Activated naive CD4-positive, alpha-beta T cell treated with anti-CD3 and anti-CD28 coated beads, Interleukin-2, amount 50 U/mL, for 24 hours (primary cell): ENCODE measurements around the gene CMYA5.
"Not testable (repeated sequence)": the region's sequence is repeated elsewhere in the genome, so short reads cannot be mapped to it uniquely, and the experiment has no call there.

ENCODE experiments used
- H3K27ac Mint-ChIP-seq: one replicate; pipeline ENCODE4 v1.8.0; 2021; ENCODE audit warnings: mild to moderate bottlenecking, mixed read lengths
- H3K27me3 Mint-ChIP-seq: one replicate; pipeline ENCODE4 v1.8.0; 2021; ENCODE audit warnings: mixed read lengths
- H3K36me3 Mint-ChIP-seq: one replicate; pipeline ENCODE4 v1.8.0; 2021; ENCODE audit warnings: mixed read lengths
- H3K4me1 Mint-ChIP-seq: one replicate; pipeline ENCODE4 v1.8.0; 2021; ENCODE audit warnings: mixed read lengths
- H3K4me3 Mint-ChIP-seq: one replicate; pipeline ENCODE4 v1.8.0; 2021; ENCODE audit warnings: mild to moderate bottlenecking, mixed read lengths
- H3K9me3 Mint-ChIP-seq: one replicate; pipeline ENCODE4 v1.8.0; 2021; ENCODE audit warnings: mixed read lengths

The CMYA5 gene

DNA sequence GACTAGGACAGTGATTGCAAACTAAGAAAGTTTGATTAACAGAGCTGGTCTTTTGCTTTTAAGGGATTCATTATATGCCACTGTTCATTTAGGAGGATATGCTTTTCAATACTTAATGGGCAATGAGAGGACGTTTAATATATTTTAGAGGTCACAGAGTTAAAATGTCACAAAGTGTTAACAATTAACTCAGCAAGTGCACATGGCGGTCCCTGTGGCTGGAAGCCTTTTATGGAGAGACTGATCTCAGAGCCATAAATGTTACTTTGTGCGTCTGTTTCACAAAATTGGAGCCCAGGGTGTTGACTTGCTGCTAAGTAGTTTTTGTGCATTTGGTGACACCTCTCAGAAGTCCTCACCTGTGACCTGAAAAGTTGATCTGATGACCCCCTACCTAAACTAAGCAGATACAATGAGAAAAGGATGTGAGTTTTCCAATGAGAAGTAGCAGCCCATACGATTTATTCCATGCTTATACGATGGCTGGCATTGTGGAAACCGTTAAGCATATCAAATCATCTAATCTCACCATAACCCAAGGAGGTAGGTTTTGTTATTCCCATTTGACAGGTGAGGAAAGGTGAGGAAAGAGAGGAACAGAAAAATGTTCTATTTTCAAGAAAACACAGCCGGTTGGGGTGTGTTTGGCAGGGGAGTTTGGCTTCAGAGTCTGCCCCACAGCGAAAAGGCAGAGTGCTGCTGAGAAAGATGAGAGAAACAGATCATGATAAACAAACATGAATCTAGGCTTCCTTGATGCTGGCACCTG is 64.4 kb downstream of the CMYA5 start:
- no peak overlapping the region for H3K27ac Mint-ChIP-seq
- H3K9me3 Mint-ChIP-seq = no peaks in the 10 kb centered on the region
- H3K36me3 Mint-ChIP-seq = peaks cover 2% of the 10 kb centered on the region
- H3K4me1 Mint-ChIP-seq = peaks cover 11% of the 10 kb centered on the region
- H3K27me3 Mint-ChIP-seq = peaks cover 8% of the 10 kb centered on the region
- no peak overlapping the region for H3K4me3 Mint-ChIP-seq

GRCh38 chr5:79754865-79755555 is 65.4 kb downstream of the CMYA5 start:
- no peaks in the 10 kb centered on the region for H3K9me3 Mint-ChIP-seq
- H3K4me1 Mint-ChIP-seq = peaks cover 11% of the 10 kb centered on the region
- no peaks in the 10 kb centered on the region for H3K36me3 Mint-ChIP-seq
- H3K27me3 Mint-ChIP-seq = peaks cover 5% of the 10 kb centered on the region
- H3K27ac Mint-ChIP-seq = no peak overlapping the region
- no peak overlapping the region for H3K4me3 Mint-ChIP-seq

- H3K4me1 Mint-ChIP-seq = peaks cover 11% of the 10 kb centered on the region
- no peak overlapping the region for H3K4me3 Mint-ChIP-seq
- H3K27me3 Mint-ChIP-seq = peaks cover 3% of the 10 kb centered on the region
- no peaks in the 10 kb centered on the region for H3K9me3 Mint-ChIP-seq
- H3K36me3 Mint-ChIP-seq = no peaks in the 10 kb centered on the region
- no peak overlapping the region for H3K27ac Mint-ChIP-seq
These were observed 66.4 kb downstream of the CMYA5 start for GRCh38 chr5:79756076-79756475.

DNA sequence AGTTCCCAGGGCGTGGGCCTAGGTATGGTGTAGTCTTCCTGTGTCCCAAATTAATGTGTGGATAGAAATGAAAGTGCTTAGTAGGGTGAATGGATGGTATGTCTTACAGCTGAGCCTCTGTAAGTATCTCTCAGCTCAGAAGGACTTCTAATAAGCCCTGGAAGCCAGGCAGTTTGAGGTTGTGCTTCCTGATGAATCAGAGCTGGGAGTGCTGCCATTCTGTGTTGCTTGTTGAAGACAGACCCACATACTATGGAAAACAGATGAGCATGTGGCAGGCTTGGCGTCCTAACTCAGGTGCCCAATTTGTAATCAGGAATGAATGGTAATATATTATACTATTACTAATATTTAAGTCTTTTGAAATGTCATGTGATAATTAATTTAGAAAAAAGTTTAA is 69.8 kb downstream of the CMYA5 start:
- Mint-ChIP-seq H3K27me3 (peaks cover 2% of the 10 kb centered on the region), H3K4me1 (peaks cover 11% of the 10 kb centered on the region), H3K4me3 (no peak overlapping the region), H3K27ac (no peak overlapping the region), H3K9me3 (no peaks in the 10 kb centered on the region), H3K36me3 (no peaks in the 10 kb centered on the region)

DNA sequence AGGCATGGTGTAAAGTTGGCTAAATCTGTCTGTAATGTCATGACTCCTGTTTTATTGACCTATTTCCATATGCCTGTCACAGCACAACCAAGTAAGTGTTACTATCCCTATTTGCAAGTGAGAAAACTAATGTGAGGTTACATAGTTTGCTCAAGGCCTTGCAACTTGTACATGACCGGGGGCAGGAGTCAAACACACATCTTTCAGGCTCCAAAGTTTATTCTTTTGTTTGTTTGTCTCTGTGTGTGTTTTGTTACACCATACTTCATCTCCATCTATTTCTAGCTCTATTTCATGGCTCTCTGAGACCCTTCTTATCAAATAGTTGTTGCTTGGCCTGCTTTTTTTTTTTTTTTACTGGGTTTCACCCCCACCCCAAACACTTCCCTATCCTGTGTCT is 70.2 kb downstream of the CMYA5 start:
- H3K27me3 Mint-ChIP-seq = no peaks in the 10 kb centered on the region
- H3K4me3 Mint-ChIP-seq = no peak overlapping the region
- peaks cover 11% of the 10 kb centered on the region for H3K4me1 Mint-ChIP-seq
- no peaks in the 10 kb centered on the region for H3K9me3 Mint-ChIP-seq
- H3K27ac Mint-ChIP-seq = no peak overlapping the region
- no peaks in the 10 kb centered on the region for H3K36me3 Mint-ChIP-seq

GRCh38 chr5:79762929-79763328 is 73.3 kb downstream of the CMYA5 start:
- no peaks in the 10 kb centered on the region for H3K4me1 Mint-ChIP-seq
- H3K4me3 Mint-ChIP-seq = no peak overlapping the region
- H3K27me3 Mint-ChIP-seq = no peaks in the 10 kb centered on the region
- no peaks in the 10 kb centered on the region for H3K9me3 Mint-ChIP-seq
- no peaks in the 10 kb centered on the region for H3K36me3 Mint-ChIP-seq
- H3K27ac Mint-ChIP-seq = no peak overlapping the region

DNA sequence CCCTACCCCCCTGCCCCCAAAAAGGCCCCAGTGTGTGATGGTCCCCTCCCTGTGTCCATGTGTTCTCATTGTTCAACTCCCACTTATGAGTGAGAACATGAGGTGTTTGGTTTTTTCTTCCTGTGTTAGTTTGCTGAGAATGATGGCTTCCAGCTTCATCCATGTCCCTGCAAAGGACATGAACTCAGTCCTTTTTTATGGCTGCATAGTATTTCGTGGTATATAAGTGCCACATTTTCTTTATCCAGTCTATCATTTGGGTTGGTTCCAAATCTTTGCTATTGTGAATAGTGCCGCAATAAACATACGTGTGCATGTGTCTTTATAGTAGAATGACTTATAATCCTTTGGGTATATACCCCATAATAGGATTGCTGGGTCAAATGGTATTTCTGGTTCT is 74.5 kb downstream of the CMYA5 start:
- not testable (repeated sequence) for H3K4me3 Mint-ChIP-seq, H3K9me3 Mint-ChIP-seq, H3K27ac Mint-ChIP-seq, H3K4me1 Mint-ChIP-seq, H3K36me3 Mint-ChIP-seq, H3K27me3 Mint-ChIP-seq

GRCh38 chr5:79771387-79771786 is 81.8 kb downstream of the CMYA5 start:
- Mint-ChIP-seq H3K9me3 (no peaks in the 10 kb centered on the region), H3K36me3 (peaks cover 4% of the 10 kb centered on the region), H3K4me1 (no peaks in the 10 kb centered on the region), H3K27me3 (no peaks in the 10 kb centered on the region), H3K27ac (no peak overlapping the region), H3K4me3 (no peak overlapping the region)

DNA sequence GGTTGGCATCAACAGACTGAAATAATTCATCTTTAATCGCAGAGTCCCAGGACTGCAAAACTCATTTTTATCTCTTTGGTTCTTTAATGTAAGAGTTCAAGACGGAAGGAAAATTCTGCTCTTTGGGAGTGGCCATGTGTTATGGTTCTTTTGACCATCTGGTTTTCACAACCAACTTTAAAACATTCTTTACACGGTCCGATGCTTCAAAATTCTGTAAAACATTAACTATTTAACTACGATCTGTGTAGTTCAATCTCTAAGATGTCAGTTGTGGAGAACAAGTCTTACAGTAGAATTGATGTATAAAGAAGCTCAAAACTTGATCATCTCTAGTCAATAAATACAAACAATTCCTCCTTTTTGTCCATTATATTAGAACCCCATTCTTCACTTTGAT is 83.0 kb downstream of the CMYA5 start:
- H3K4me1 Mint-ChIP-seq = no peaks in the 10 kb centered on the region
- no peak overlapping the region for H3K4me3 Mint-ChIP-seq

DNA sequence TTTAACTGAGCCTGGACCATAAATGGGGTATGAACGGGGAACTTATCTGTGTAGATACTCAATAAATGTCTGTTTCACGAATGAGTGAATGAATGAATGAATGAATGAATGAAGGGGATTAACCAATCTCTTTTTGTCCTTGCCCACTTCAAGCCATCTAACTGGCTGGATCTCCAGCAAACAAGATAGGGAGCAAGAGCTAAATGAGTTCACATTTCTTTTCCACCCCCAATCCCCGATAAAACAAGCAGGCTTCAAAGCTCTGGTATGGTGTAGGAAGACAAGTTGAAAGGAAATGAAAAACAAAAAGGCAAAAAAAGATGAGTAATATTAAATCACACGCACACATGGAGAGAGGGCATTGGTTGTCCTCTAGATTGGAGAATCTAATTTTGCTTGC is 84.0 kb downstream of the CMYA5 start:
- Mint-ChIP-seq H3K4me1 (no peaks in the 10 kb centered on the region), H3K27me3 (no peaks in the 10 kb centered on the region), H3K9me3 (no peaks in the 10 kb centered on the region), H3K36me3 (peaks cover 3% of the 10 kb centered on the region), H3K4me3 (no peak overlapping the region), H3K27ac (no peak overlapping the region)

More for the DNA sequence above, 83.0 kb downstream of the CMYA5 start:
- Mint-ChIP-seq H3K27ac (no peak overlapping the region), H3K27me3 (no peaks in the 10 kb centered on the region), H3K9me3 (no peaks in the 10 kb centered on the region), H3K36me3 (peaks cover 4% of the 10 kb centered on the region)

- Mint-ChIP-seq H3K4me3 (peak overlapping the region; percentile 33), H3K36me3 (no peaks in the 10 kb centered on the region), H3K4me1 (no peaks in the 10 kb centered on the region), H3K27ac (no peak overlapping the region), H3K9me3 (no peaks in the 10 kb centered on the region), H3K27me3 (no peaks in the 10 kb centered on the region)
These were observed 84.7 kb downstream of the CMYA5 start for GRCh38 chr5:79774171-79774854.

GRCh38 chr5:79774855-79775237 is 85.2 kb downstream of the CMYA5 start:
- H3K4me3 Mint-ChIP-seq = no peak overlapping the region
- no peak overlapping the region for H3K27ac Mint-ChIP-seq
- H3K27me3 Mint-ChIP-seq = no peaks in the 10 kb centered on the region
- no peaks in the 10 kb centered on the region for H3K4me1 Mint-ChIP-seq
- no peaks in the 10 kb centered on the region for H3K9me3 Mint-ChIP-seq
- no peaks in the 10 kb centered on the region for H3K36me3 Mint-ChIP-seq

DNA sequence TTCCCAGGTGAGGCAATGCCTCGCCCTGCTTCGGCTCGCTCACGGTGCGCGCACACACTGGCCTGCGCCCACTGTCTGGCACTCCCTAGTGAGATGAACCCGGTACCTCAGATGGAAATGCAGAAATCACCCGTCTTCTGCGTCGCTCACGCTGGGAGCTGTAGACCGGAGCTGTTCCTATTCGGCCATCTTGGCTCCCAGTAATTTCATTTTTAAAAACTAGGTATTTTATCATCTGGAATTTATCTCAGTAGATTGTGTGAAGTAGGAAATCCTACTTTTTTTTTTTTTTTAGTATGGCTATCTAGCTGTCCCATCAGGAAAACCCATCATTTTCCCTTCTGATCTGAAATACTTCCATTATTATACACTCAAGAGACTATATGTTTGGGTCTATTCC is 95.1 kb downstream of the CMYA5 start:
- H3K9me3 Mint-ChIP-seq, H3K36me3 Mint-ChIP-seq, H3K27ac Mint-ChIP-seq, H3K27me3 Mint-ChIP-seq, H3K4me1 Mint-ChIP-seq: not testable (repeated sequence)
- peak overlapping the region; percentile 78 for H3K4me3 Mint-ChIP-seq

- Mint-ChIP-seq H3K27me3 (no peaks in the 10 kb centered on the region), H3K9me3 (no peaks in the 10 kb centered on the region), H3K27ac (no peak overlapping the region), H3K4me1 (peaks cover 4% of the 10 kb centered on the region), H3K36me3 (no peaks in the 10 kb centered on the region), H3K4me3 (no peak overlapping the region)
These were observed 96.3 kb downstream of the CMYA5 start for GRCh38 chr5:79785983-79786382.

DNA sequence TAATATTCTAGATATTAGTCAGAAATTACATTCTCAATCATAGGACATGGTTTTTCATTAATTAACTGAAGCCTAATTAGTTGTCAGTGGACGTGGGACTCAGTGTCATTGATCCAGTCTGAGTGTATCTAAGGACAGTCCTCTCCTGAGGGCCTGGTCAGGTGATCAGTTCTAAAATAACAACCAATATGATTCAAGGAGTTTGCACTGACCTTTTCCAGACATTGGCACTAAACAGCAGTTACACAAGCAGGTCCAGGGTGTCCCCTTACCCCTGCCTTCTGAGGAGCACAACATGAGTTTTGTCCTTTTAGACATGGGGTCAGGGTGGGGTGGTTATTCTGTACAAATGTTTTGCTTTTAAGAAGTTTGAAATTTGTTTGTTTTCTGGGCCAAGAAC is 97.8 kb downstream of the CMYA5 start:
- Mint-ChIP-seq H3K4me3 (no peak overlapping the region), H3K27me3 (no peaks in the 10 kb centered on the region), H3K36me3 (no peaks in the 10 kb centered on the region), H3K9me3 (no peaks in the 10 kb centered on the region), H3K27ac (no peak overlapping the region), H3K4me1 (peaks cover 4% of the 10 kb centered on the region)

DNA sequence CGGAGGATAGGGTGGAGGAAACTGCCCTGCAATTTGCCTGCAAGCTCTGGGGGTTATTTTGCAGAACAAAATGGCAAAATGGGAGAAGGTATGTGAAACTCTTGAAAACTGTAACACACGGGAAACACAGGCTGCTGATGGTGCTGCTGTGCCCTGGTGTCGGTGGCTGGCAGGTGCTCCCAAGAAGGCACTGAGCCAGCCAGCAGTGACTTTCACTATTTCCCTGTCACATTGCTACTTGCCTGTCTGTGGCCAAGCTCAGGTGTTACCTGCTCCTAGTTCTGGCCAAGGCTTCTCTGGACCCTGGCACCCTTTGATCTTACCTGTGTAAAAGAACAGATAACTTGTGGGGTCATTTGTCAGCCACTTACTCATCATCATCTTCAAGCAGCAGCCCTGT is 102.2 kb downstream of the CMYA5 start:
- H3K9me3 Mint-ChIP-seq = no peaks in the 10 kb centered on the region
- no peaks in the 10 kb centered on the region for H3K27me3 Mint-ChIP-seq
- no peaks in the 10 kb centered on the region for H3K4me1 Mint-ChIP-seq
- no peak overlapping the region for H3K27ac Mint-ChIP-seq
- no peaks in the 10 kb centered on the region for H3K36me3 Mint-ChIP-seq
- no peak overlapping the region for H3K4me3 Mint-ChIP-seq
